SU-DHL-6 (cell line): ENCODE measurements around the gene GABRA5.

ENCODE experiments used
- CTCF ChIP-seq: fragments of 200-600 bp; sonication (generic); IDR thresholded peaks from one replicate; pipeline ENCODE4 v1.5.1; 2017; ENCODE audit warnings: antibody characterized with exemption, mild to moderate bottlenecking, low read length, moderate library complexity; ENCODE audit not compliant: insufficient read depth, poor library complexity, severe bottlenecking
- EZH2phosphoT487 ChIP-seq: fragments of 200-600 bp; sonication (generic), shearing (Covaris generic); conservative IDR thresholded peaks from 2 replicates; pipeline ENCODE4 v1.6.1; 2018; ENCODE audit warnings: mild to moderate bottlenecking, antibody characterized with exemption, low read length, moderate library complexity, mixed read lengths

DNA sequence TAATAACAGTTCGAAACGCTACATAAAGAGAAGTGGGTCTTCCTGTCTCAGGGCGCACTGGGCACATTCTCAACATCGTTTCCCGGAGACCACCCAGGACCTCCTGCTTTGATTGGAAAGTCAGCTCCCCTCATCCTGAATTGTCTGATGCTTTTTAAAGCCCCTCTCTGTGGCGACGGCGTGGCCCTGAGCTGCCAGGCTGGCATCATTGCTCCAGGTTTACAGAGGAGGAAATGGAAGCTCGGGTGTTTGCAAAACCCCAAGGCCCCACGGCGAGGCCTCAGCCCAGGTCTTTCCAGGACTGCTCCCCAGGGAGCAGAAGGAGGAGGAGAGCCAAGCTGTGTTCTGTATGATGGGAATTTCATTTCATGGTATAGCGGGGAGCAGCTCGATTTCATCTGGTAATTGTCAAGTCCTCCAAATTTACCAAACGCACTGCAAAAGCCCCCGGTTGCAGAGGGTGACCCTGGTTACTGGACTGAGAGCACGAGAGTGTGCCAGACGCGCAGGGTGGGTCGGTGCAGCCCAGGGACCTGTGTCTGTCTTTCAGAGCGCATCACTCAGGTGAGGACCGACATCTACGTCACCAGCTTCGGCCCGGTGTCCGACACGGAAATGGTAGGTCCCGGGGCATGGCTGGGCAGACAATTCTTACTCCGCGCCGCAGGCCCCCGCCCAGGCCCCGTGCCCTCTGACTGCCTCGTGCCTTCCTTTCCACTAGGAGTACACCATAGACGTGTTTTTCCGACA lies 15.9 kb downstream of the GABRA5 start:
- no peak for TF ChIP-seq CTCF
- TF ChIP-seq EZH2phosphoT487, result no peak
